AG20443 (cell line): Measurements from ENCODE around the gene TMEM178B.

Experiments used
- DNase-seq: peaks from one replicate; pipeline ENCODE4 v3.0.0; 2012; ENCODE audit warnings: low spot score, mixed read lengths

The TMEM178B gene

DNA sequence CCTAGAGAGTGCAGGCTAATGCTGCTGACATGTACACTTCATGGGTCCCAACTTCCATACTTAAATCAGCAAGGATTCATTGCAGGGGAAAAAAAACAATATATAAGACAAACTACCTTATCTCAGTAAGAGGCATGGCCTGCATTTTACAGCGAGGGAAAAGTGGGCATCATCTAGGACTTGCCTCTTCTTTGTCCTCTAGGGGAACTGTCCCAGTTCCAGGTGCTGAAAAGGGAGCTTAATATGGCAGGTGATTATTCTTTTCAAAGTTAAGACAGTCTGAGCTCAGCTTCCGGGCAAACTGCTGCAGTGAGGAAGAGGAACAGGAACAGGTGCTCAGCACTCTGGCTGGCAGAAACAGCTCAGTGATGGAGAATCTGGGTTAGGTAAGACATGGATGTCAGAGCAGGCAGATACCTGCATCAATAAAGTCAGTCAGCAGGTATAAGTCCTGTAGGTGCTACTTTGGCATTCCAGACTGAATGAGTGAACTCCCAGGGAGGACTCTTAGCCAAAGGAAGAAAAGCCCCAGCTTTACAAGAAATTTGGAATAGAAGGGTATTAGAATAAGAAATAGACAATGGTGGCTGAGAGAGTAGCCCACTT, 147.2 kb downstream of the TMEM178B start:
- no peak for DNase-seq

GRCh38 chr7:141225916-141226618, 152.2 kb downstream of the TMEM178B start:
- DNase-seq: no peak

- no peak for DNase-seq
Observed at GRCh38 chr7:141227454-141227853, 153.6 kb downstream of the TMEM178B start.

- DNase-seq: no peak
Observed at GRCh38 chr7:141228482-141228881, 154.6 kb downstream of the TMEM178B start.

GRCh38 chr7:141231018-141231792, 157.3 kb downstream of the TMEM178B start:
- DNase-seq: peak; percentile 22

GRCh38 chr7:141232286-141233051, 158.6 kb downstream of the TMEM178B start:
- no peak for DNase-seq

- no peak for DNase-seq
Observed at GRCh38 chr7:141234335-141235105, 160.7 kb downstream of the TMEM178B start.

DNA sequence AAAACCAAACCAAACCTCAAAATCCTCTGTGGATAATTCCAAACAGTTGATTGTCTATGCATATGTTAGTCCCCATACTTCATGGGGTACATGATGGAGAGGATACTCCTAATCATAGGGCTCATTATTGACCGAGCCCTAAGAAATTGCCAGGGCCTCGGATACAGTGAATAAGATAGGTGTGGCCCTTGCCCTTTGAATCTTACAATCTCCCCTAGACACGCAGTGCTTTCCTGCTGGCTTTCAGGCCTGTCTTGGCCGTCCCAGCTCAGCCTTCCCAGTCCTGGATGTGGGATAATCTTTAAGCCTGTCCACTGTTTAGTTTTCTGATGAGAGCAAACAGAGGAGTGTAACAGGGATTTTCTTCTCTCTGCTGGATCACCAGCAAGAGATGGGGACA, 161.8 kb downstream of the TMEM178B start:
- DNase-seq: no peak

DNA sequence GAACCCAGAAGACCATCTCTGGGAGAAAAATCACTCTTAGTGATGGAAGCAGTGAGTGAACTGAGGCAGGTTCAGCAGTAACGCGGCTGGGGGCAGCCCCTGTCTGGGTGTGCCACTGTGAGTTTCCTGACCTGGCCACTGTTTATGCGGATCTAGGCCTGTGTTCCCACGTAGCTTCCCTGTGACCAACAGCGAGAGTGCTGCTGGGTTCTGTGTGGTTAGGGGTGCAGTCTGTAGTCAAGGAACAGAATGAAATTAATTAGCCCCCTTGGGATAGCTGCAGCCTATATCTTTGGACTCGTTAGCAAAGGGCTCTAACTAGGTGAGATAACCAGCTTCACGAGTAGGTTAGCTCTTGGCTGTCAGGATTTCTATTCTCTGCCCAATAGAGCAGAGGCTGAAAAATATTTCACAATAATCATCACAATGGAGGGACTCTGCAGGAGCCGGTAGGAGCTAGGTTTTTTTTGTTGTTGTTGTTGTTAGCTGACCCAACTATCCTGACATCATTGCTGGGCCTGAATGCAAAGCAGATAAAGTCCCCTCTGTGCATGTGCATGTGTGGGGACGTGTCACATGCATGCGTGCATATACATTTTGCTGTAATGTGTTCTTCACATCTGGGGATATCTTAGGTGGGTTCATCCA, 164.9 kb downstream of the TMEM178B start:
- DNase-seq: no peak

GRCh38 chr7:141239661-141240060, 165.8 kb downstream of the TMEM178B start:
- DNase-seq: no peak

DNA sequence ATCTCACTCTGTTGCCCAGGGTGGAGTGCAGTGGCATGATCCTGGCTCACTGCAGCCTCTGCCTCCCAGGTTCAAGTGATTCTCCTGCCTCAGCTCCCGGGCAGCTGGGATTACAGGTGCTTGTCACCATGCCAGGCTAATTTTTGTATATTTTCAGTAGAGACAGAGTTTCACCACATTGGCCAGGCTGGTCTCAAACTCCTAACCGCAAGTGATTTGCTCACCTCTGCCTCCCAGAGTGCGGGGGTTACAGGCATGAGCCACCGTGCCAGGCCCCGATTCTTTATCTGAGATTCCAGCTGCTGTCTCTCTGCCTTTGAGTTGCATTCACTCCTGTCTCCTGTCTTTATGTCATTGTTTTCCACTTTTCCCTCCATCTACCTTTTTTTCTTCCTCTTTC, 168.7 kb downstream of the TMEM178B start:
- DNase-seq: no peak

DNA sequence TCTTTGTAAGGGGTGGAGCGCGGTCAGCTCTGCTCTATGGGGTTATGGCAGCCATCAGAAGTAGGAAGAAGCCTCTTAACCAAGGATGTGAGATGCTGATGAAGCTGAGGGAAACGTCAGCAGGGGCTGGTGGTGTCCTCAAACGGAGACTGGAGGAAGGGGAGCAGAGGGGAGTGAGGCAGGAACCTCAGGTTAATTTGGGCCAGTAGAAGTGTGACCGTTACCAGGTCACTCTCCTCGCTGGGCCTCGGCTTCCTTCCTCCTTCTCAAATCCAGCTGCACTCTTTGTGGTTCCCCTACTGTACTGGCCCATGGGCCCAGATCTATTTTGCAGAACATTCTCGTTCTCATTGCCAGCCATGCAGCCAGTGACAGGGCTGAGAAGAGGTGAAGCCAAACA, 169.5 kb downstream of the TMEM178B start:
- DNase-seq: no peak

DNA sequence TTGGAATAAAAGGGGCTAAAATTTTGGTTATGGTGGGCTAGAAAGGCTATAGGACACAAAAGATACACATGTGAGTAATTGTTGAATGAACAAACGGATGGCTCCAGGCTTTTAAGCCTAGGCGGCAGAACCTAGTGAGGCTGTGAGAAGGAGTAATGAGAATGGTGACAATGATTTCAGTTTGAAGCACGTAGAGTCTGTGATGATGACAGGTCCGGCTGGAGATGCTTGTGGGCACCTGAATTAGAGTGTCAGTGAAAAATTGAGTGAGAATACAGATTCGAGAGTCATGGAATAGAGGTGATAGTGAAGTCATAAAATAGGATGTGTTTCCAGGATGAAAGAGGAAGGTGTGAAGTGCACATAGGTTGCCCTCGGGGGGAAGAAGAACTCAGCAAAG, 170.6 kb downstream of the TMEM178B start:
- no peak for DNase-seq

DNA sequence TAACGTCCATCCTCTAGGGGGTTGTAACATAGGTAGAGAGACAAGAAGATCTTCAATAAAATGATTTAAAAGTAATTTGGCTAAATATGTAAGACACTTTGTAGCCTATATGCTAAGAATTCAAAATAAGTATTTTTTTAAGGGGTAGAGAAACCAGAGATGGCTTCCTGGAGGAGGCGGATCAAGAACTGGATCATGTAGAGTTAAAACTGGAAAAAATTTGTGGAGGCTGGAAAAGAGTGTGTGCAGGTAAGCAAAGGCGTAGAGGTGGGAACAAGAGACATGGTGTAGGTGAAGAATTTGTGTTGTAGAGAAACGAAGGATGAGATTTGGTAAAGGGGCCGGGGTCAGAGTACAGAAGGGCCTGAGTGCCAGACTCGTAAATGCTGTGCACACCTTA, 172.6 kb downstream of the TMEM178B start:
- no peak for DNase-seq

DNA sequence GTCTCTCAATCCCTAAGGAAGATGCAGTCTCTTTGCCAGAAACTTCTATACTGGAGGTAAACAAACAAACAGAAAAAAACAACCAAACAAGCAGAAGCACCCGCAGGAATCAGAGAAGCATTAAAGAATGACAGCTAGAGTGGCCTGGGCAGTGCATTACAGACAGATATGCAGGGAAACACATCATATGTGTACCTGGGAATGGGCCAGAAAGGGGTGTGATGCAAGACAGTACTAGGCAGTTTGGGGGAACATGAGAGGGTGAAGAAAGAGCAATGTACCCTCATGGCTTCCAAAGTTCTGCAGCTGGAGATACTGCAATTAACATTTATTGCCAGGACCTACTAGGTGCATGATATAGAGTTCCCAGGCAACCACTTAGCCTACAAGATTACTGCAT, 177.3 kb downstream of the TMEM178B start:
- DNase-seq: no peak

DNA sequence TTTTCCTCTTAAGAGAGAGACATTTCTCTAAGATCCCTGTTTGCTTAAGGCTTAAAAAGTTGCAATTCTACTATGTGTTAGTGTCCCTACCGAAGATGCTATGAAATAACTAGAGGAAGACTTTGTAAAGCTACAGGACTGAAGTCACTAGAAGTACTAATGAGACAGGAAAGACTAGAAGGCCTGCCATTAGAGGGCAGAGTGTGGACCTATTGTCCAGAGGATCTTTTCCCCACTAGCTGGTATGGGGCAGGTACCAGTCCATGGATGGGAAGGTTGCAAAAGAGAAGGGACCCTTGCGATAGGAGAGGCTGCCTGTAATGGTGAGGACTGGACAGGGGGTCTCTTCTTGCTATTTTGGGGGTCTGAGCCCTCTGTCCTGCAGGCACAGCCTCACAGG, 178.1 kb downstream of the TMEM178B start:
- DNase-seq: no peak

- no peak for DNase-seq
Observed at GRCh38 chr7:141257597-141257996, 183.7 kb downstream of the TMEM178B start.

- no peak for DNase-seq
Observed at GRCh38 chr7:141258559-141258958, 184.7 kb downstream of the TMEM178B start.

- no peak for DNase-seq
Observed at GRCh38 chr7:141262101-141263090, 188.5 kb downstream of the TMEM178B start.

DNA sequence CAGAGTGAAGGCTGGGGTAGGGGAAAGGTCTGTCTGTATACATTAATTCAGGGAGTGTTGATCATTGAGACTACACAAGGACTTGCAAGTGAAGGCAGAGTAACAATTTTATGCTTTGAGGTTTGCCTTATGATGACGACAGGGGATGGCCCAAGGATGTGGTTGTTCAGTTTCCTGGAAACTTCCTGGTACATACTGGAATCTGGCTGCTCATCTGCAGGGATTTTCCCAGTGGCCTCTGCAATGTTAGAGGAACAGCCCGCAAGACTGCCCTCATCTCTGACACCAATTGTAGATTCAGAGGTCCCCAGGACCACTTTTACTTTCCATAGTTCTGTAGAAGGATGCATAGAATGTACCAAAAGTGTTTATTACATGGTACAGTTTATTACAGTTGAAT, 189.6 kb downstream of the TMEM178B start:
- no peak for DNase-seq
